Heart left ventricle (tissue), 16 donors: ENCODE data around the gene LHFPL2. TPM values are rescaled to one million over a fixed set of nuclear protein-coding genes. Genes with fewer than 3 reads are reported as not detected.

Experiments used
- ATAC-seq, 4 donors: fragments of 200-7000 bp; cut with Tn5 transposase; one replicate each; pipeline ENCODE4 v1.9.1; 2020 to 2022; ENCODE audit warnings: moderate library complexity in 4 of 4, mild to moderate bottlenecking in 3 of 4, moderate number of reproducible peaks in 1 of 4
- DNase-seq, 5 donors: peaks; one replicate each; pipeline ENCODE4 v3.0.0-alpha.2; 2020
- H3K27ac ChIP-seq, 12 donors: fragments of 200-600 bp; sonication (generic) in 4 of 12; one replicate each; pipeline versions ENCODE4 v1.5.0 to v1.8.0; 2016 to 2022; ENCODE audit warnings: mild to moderate bottlenecking in 2 of 12
- H3K27me3 ChIP-seq, 9 donors: fragments of 200-600 bp; sonication (generic) in 2 of 9; one replicate each; pipeline versions ENCODE4 v1.5.1 to v1.8.0; 2016 to 2022; ENCODE audit warnings: mild to moderate bottlenecking in 3 of 9
- H3K36me3 ChIP-seq, 9 donors: fragments of 200-600 bp; sonication (generic) in 2 of 9; one replicate each; pipeline versions ENCODE4 v1.5.0 to v1.8.0; 2018 to 2022; ENCODE audit warnings: mild to moderate bottlenecking in 2 of 9
- H3K4me1 ChIP-seq, 12 donors: fragments of 200-600 bp; sonication (generic) in 4 of 12; one replicate each; pipeline versions ENCODE4 v1.5.0 to v1.8.0; 2016 to 2022; ENCODE audit warnings: mild to moderate bottlenecking in 3 of 12
- H3K4me3 ChIP-seq, 12 donors: fragments of 200-600 bp; sonication (generic) in 4 of 12; one replicate each; pipeline versions ENCODE4 v1.5.0 to v1.8.0; 2017 to 2022; ENCODE audit warnings: mild to moderate bottlenecking in 9 of 12, moderate library complexity in 4 of 12
- H3K9me3 ChIP-seq, 12 donors: fragments of 200-600 bp; sonication (generic) in 4 of 12; one replicate each; pipeline versions ENCODE4 v1.5.0 to v1.8.0; 2016 to 2022; ENCODE audit warnings: mild to moderate bottlenecking in 1 of 12
- CTCF ChIP-seq, 12 donors: fragments of 200-600 bp; sonication (generic) in 4 of 12; IDR thresholded peaks; one replicate each; pipeline versions ENCODE4 v1.5.0 to v1.8.0; 2018 to 2022; ENCODE audit warnings: antibody characterized with exemption in 12 of 12, mild to moderate bottlenecking in 5 of 12
- POLR2A ChIP-seq, 2 donors: fragments of 450-650 bp; IDR thresholded peaks; one replicate each; pipeline ENCODE4 v1.6.1; 2017; ENCODE audit warnings: antibody characterized with exemption in 2 of 2, mild to moderate bottlenecking in 2 of 2, moderate library complexity in 2 of 2
- WGBS, 4 donors: extraction: QIAGEN DNeasy Blood & Tissue Kit in 2 of 4; methylation state at CpG; one replicate each; pipeline versions ENCODE4 v1.1.5 to v1.1.7; 2013 to 2018; 5-methylcytosine and 5-hydroxymethylcytosine counted together
- intact Hi-C, 10 donors: fragments of 100-400 bp; cut with DNase I; formaldehyde crosslinking; loops; one replicate each; pipeline versions ENCODE4 v1.11.1 to v1.14.2; 2022
- polyA plus RNA-seq, 2 donors: library from polyadenylated mRNA; stranded (reverse); fragments of 200-250 nt; gene quantifications; one replicate each; pipeline ENCODE4 v1.2.3, GENCODE V29; 2013
- total RNA-seq, 9 donors: library from RNA; depleted of rRNA in 2 of 9; stranded (reverse); fragments of >200 nt in 2 of 9; fragmentation: NEBNext Ultra II Directional in 3 of 9; extraction: Animal tissue kit (Norgen Biotek cat#: 25700) in 3 of 9; gene quantifications; one replicate each; pipeline versions ENCODE4 v1.1.0 to v1.2.4, GENCODE V29; 2016 to 2023
- donor health status: ischemic (EF 13 %, LVEDD 7.1; RV severe dilation, severe dysfunction).
- donor health status: healthy with polysubstance abuse.
- donor health status: DM: no; HTN: yes; CAD: no.
- donor health status: DM: no; HTN: no; CAD: no.
- donor health status: ischemic (EF 25% LVEDD 6.9; RV normal size, moderate dysfunction).
- donor health status: ischemic (EF 25% LVEDD 5.7; RV mildly dilated, moderate dysfunction).
- donor health status: healthy.
- donor health status: DM: yes; HTN: yes; CAD: no.
- donor health status: ischemic (EF 35%, LVEDD 5.7; RV mildly dilated, moderate dysfunction).
- donor health status: nonischemic (EF 11% LVEDD 7.7; RV severe dilation, severe dysfunction).
- donor health status: DM: yes; HTN: yes; CAD: no.
- donor health status: PGD.
- donor health status: ischemic (EF 29% LVEDD 5.4; RV normal size, mild dysfunction).
- donor health status: nonischemic (EF 23%, LVEDD 6.1; RV moderate dilation, normal function).

The LHFPL2 gene
- total and polyA plus RNA-seq, 11 donors, result 1.8 to 35.6 (median 10.1) TPM

GRCh38 chr5:78640662-78641474, 7.7 kb downstream of the LHFPL2 start:
- intact Hi-C loops, result loop anchor here in 6 of 10 donors (10.0 kb wide), 7 partner anchors 96 to 346 kb away; partner anchors contain the start of genes SCAMP1 (in 2 of the 6) and AP3B1 (in 1 of the 6)
- Histone ChIP-seq H3K4me1 (peaks cover 4 to 64% (median 41%) of the 10 kb centered on the region in 12 donors), H3K4me3 (no peak overlapping the region), H3K27ac (no peak overlapping the region), H3K27me3 (no peaks in the 10 kb centered on the region), H3K9me3 (no peaks in the 10 kb centered on the region), H3K36me3 (no peaks in the 10 kb centered on the region)
- DNase-seq, result no peak
- no peak for ATAC-seq
- WGBS, 4 donors, result 74 to 89% (median 86%) methylated on average over 3 of the region's 3 CpGs
- TF ChIP-seq CTCF (IDR thresholded peaks at IDR 0.05), result no peak
- TF ChIP-seq POLR2A (IDR thresholded peaks at IDR 0.05), result no peak

GRCh38 chr5:78639791-78640190, 8.8 kb downstream of the LHFPL2 start:
- H3K36me3 ChIP-seq, result no peaks in the 10 kb centered on the region
- intact Hi-C loops, result loop anchor here in 7 of 10 donors (5.0 to 10.0 kb wide), 9 partner anchors 92 to 345 kb away; partner anchors contain the start of genes SCAMP1 (in 2 of the 7) and AP3B1 (in 1 of the 7)
- no peaks in the 10 kb centered on the region for H3K9me3 ChIP-seq
- H3K4me1 ChIP-seq, result peaks cover 4 to 62% (median 43%) of the 10 kb centered on the region in 12 donors
- TF ChIP-seq CTCF (IDR thresholded peaks at IDR 0.05) (no peak), POLR2A (IDR thresholded peaks at IDR 0.05) (no peak)
- no peaks in the 10 kb centered on the region for H3K27me3 ChIP-seq
- ATAC-seq (no peak), DNase-seq (no peak)
- 47 to 60% (median 49%) methylated on average over 2 of the region's 2 CpGs for WGBS, 4 donors
- no peak overlapping the region for H3K4me3 ChIP-seq
- peak overlapping the region in 2 of 12 donors; percentile 15 to 60 for H3K27ac ChIP-seq

- TF ChIP-seq POLR2A (IDR thresholded peaks at IDR 0.05), result no peak
- TF ChIP-seq CTCF (IDR thresholded peaks at IDR 0.05), result no peak
- H3K27ac ChIP-seq, result peak overlapping the region in 9 of 12 donors; percentile 17 to 60 (median 44)
- DNase-seq, result no peak
- 68 to 75% (median 74%) methylated on average over 4 of the region's 4 CpGs for WGBS, 4 donors
- H3K36me3 ChIP-seq, result no peaks in the 10 kb centered on the region
- intact Hi-C loops, result loop anchor here in 4 of 10 donors (5.0 to 10.0 kb wide), 3 partner anchors 92 to 174 kb away; no protein-coding TSS in a partner anchor
- no peaks in the 10 kb centered on the region for H3K27me3 ChIP-seq
- H3K4me3 ChIP-seq, result peak overlapping the region in 1 of 12 donors; percentile 17
- no peak for ATAC-seq
- peaks cover 4 to 66% (median 43%) of the 10 kb centered on the region in 12 donors for H3K4me1 ChIP-seq
- no peaks in the 10 kb centered on the region for H3K9me3 ChIP-seq
These were observed 9.5 kb downstream of the LHFPL2 start for GRCh38 chr5:78638973-78639669.

GRCh38 chr5:78638423-78638822, 10.1 kb downstream of the LHFPL2 start:
- H3K4me3 ChIP-seq, result peak overlapping the region in 1 of 12 donors; percentile 17
- WGBS, 4 donors, result 18 to 23% (median 22%) methylated on average over 10 of the region's 10 CpGs
- intact Hi-C loops, result loop anchor here in 4 of 10 donors (5.0 to 10.0 kb wide), 3 partner anchors 91 to 174 kb away; no protein-coding TSS in a partner anchor
- no peaks in the 10 kb centered on the region for H3K9me3 ChIP-seq
- peak; percentile 65 to 87 (median 71) for DNase-seq
- H3K4me1 ChIP-seq, result peaks cover 4 to 73% (median 43%) of the 10 kb centered on the region in 12 donors
- peak overlapping the region in 10 of 12 donors; percentile 17 to 60 (median 40) for H3K27ac ChIP-seq
- TF ChIP-seq POLR2A (IDR thresholded peaks at IDR 0.05) (no peak), CTCF (IDR thresholded peaks at IDR 0.05) (no peak)
- peak; percentile 82 to 93 (median 92) for ATAC-seq
- H3K36me3 ChIP-seq, result no peaks in the 10 kb centered on the region
- no peaks in the 10 kb centered on the region for H3K27me3 ChIP-seq
